Stimulated activated CD4-positive, alpha-beta T cell treated with anti-CD3 and anti-CD28 coated beads, Interleukin-1b, Interleukin-23, amount 100 ng/mL, for 4 hours (primary cell): ENCODE data around the gene CNGA1.

ENCODE experiments used
- DNase-seq, 2 donors: peaks; one replicate each; pipeline ENCODE4 v3.0.0-alpha.2; 2020; ENCODE audit warnings: low read depth in 2 of 2

CNGA1 gene

GRCh38 chr4:47899639-47900038, 116.8 kb downstream of the CNGA1 start:
- no peak for DNase-seq

DNA sequence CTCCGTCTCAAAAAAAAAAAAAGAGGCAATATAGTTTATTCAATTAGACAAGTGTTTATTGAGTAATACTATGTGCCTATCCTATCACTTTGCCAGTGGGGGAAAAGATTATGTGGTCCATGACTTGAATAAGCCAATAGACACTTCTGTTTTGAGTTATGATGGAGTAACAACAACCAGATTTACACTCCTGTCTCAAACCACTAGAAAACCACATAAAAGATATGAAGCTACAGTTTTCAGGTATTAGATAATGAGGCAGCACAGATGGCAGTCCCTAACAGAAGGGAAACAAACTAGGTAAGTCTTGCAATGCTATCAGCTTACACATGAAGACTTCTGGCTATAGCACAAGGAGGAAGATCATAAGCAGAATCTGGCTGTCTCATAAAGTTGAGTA, 124.6 kb downstream of the CNGA1 start:
- no peak for DNase-seq
